Upper lobe of left lung (tissue), 4 donors: ENCODE results near the gene CUX1.

ENCODE experiments used
- CTCF ChIP-seq, 6 experiments: fragments of 450-650 bp in 4 of 6; fragments of 200-600 bp in 2 of 6; sonication (generic) in 2 of 6; IDR thresholded peaks; one replicate each; pipeline ENCODE4 v1.5.1; 2016 to 2019; ENCODE audit warnings: antibody characterized with exemption in 6 of 6
- POLR2A ChIP-seq, 4 donors: fragments of 450-650 bp; IDR thresholded peaks; one replicate each; pipeline ENCODE4 v1.5.1; 2016 to 2017; ENCODE audit warnings: antibody characterized with exemption in 4 of 4, mild to moderate bottlenecking in 2 of 4

GRCh38 chr7:102115181-102115580, 297.8 kb downstream of the CUX1 start:
- TF ChIP-seq POLR2A (IDR thresholded peaks at IDR 0.05) (no peak), CTCF (IDR thresholded peaks at IDR 0.05) (no peak)
